ENCODE measurements around the gene CEP63. TPM values are rescaled to one million over a fixed set of nuclear protein-coding genes. Genes with fewer than 3 reads are reported as not detected.

CEP63 gene
- polyA plus RNA-seq, 3 donors: 11.1 to 18.8 (median 17.2) TPM

GRCh38 chr3:134607054-134608022, 121.5 kb downstream of the CEP63 start:
- peak overlapping the region in 4 of 7 donors; percentile 12 to 58 (median 40) for H3K27ac Mint-ChIP-seq
- no peaks in the 10 kb centered on the region for H4K20me1 ChIP-seq (ENCODE audit: insufficient read depth, low read length)

More at GRCh38 chr3:134607054-134608022, 121.5 kb downstream of the CEP63 start:
- no peaks in the 10 kb centered on the region for H3K36me3 ChIP-seq (replicated peaks in 1 of 2; ENCODE audit: control insufficient read depth in 1 of 2, insufficient read depth in 2 of 2, low read length in 2 of 2)
- 49% methylated on average over 12 of the region's 13 CpGs for WGBS (ENCODE audit: insufficient coverage)
- H3K27me3 Mint-ChIP-seq (ENCODE audit: low read depth in 3 of 3): peaks cover 0 to 5% (median 2%) of the 10 kb centered on the region in 3 donors
- no peaks in the 10 kb centered on the region for H3K9me3 Mint-ChIP-seq
- H3K9me3 ChIP-seq (replicated peaks in 1 of 2; ENCODE audit: control insufficient read depth in 1 of 2, insufficient read depth in 1 of 2, low read length in 2 of 2): no peaks in the 10 kb centered on the region
- no peak for DNase-seq
- H3K36me3 Mint-ChIP-seq: no peaks in the 10 kb centered on the region
- peak overlapping the region in 1 of 2 donors; percentile 56 for H3K27ac ChIP-seq (ENCODE audit: low read depth in 1 of 2, low read length in 2 of 2)
- peak overlapping the region; percentile 60 for H2AFZ ChIP-seq (ENCODE audit: insufficient read depth, low read depth, low read length, poor library complexity, severe bottlenecking)
- H3K4me3 ChIP-seq (replicated peaks in 1 of 3; ENCODE audit: low read depth in 2 of 3, low read length in 3 of 3): peak overlapping the region in 1 of 3 experiments; percentile 60
- intact Hi-C loops (cut with micrococcal nuclease): loop anchor here in 1 of 2 donors (10.0 kb wide), 1 partner anchor 1287 kb away; no protein-coding TSS in a partner anchor
- H3K79me2 ChIP-seq (ENCODE audit: insufficient read depth, low read length): no peaks in the 10 kb centered on the region
- TF ChIP-seq CTCF (IDR thresholded peaks at IDR 0.05): no peak
- H3K4me1 ChIP-seq (ENCODE audit: control insufficient read depth in 1 of 2, insufficient read depth in 2 of 2, low read length in 2 of 2): peaks cover 40 to 52% of the 10 kb centered on the region in 2 donors
- no peaks in the 10 kb centered on the region for H3K27me3 ChIP-seq (ENCODE audit: control insufficient read depth in 2 of 2, insufficient read depth in 2 of 2, low read length in 2 of 2)
- peak overlapping the region; percentile 71 for H3K4me2 ChIP-seq (replicated peaks; ENCODE audit: extremely low read depth, low read length, poor library complexity, severe bottlenecking)
- peaks cover 59% of the 10 kb centered on the region for H3K4me1 Mint-ChIP-seq
- peak overlapping the region; percentile 59 to 77 for H3K4me3 Mint-ChIP-seq
- H3K9ac ChIP-seq (ENCODE audit: insufficient read depth, low read length, poor library complexity, severe bottlenecking): peak overlapping the region; percentile 6
